BJ (cell line): ENCODE data around the gene ZNF536. TPM values are rescaled to one million over a fixed set of nuclear protein-coding genes. Genes with fewer than 3 reads are reported as not detected.

Experiments used
- CTCF ChIA-PET: fragments of 350-600 bp; formaldehyde crosslinking; extraction: SDS; loops from one replicate; lab custom pipeline; 2021; ENCODE audit warnings: antibody characterized with exemption, inconsistent platforms; lab: Yijun Ruan, JAX
- POLR2A ChIA-PET: fragments of 300-600 bp; sonication (Branson Sonifier 250); formaldehyde crosslinking; extraction: SDS; loops from one replicate; lab custom pipeline; 2021; ENCODE audit warnings: antibody characterized with exemption; lab: Charles Lee
- DNase-seq: peaks from one replicate; pipeline ENCODE4 v3.0.0-alpha.2; 2011; ENCODE audit warnings: low read depth
- H3K27me3 ChIP-seq: 2 replicates; pipeline ENCODE4 v1.6.0; 2011; ENCODE audit warnings: low read length; ENCODE audit not compliant: control insufficient read depth, insufficient read depth
- H3K36me3 ChIP-seq: 2 replicates; pipeline ENCODE4 v1.5.1; 2011; ENCODE audit warnings: low read length; ENCODE audit not compliant: control insufficient read depth, insufficient read depth
- H3K4me3 ChIP-seq: 2 replicates; pipeline ENCODE4 v1.5.1; 2011; ENCODE audit warnings: low read depth, mild to moderate bottlenecking, control low read depth, low read length
- CTCF ChIP-seq: IDR thresholded peaks from 2 replicates; pipeline ENCODE4 v1.5.1; 2011; ENCODE audit warnings: low read depth, mild to moderate bottlenecking, control low read depth, inconsistent platforms, low read length, moderate library complexity; ENCODE audit not compliant: insufficient read depth
- polyA plus RNA-seq: library from polyadenylated mRNA; depleted of rRNA; stranded (reverse); fragments of >200 nt; gene quantifications from 2 replicates; pipeline ENCODE4 v1.2.3, GENCODE V29; 2011

Gene ZNF536
- polyA plus RNA-seq, 1 experiment, result not detected

- POLR2A ChIA-PET, result no interaction called here
- TF ChIP-seq CTCF, result no peak
Measured at GRCh38 chr19:30596813-30597399, 224.7 kb downstream of the ZNF536 start.

GRCh38 chr19:30598688-30599087, 226.5 kb downstream of the ZNF536 start:
- no peak overlapping the region for H3K4me3 ChIP-seq
- no peaks in the 10 kb centered on the region for H3K27me3 ChIP-seq
- DNase-seq, result no peak
- ChIA-PET POLR2A (no interaction called here), CTCF (no interaction called here)
- no peaks in the 10 kb centered on the region for H3K36me3 ChIP-seq
- no peak for TF ChIP-seq CTCF

More at GRCh38 chr19:30596813-30597399, 224.7 kb downstream of the ZNF536 start:
- no peak for DNase-seq
- no peaks in the 10 kb centered on the region for H3K27me3 ChIP-seq
- no peaks in the 10 kb centered on the region for H3K36me3 ChIP-seq
- CTCF ChIA-PET, result interaction anchor here (0.9 kb wide), 1 partner anchor 12 kb away, joined by 4 read pairs; no protein-coding TSS in a partner anchor
- no peak overlapping the region for H3K4me3 ChIP-seq

GRCh38 chr19:30602661-30603350, 230.6 kb downstream of the ZNF536 start:
- POLR2A ChIA-PET, result no interaction called here
- DNase-seq, result no peak
- Histone ChIP-seq H3K36me3 (no peaks in the 10 kb centered on the region), H3K4me3 (no peak overlapping the region), H3K27me3 (no peaks in the 10 kb centered on the region)
- CTCF ChIA-PET, result interaction anchor here (0.6 kb wide), 1 partner anchor 20 kb away, joined by 3 read pairs; no protein-coding TSS in a partner anchor
- TF ChIP-seq CTCF, result no peak

- CTCF ChIA-PET, result no interaction called here
Measured at GRCh38 chr19:30604657-30605056, 232.5 kb downstream of the ZNF536 start.

More at GRCh38 chr19:30604657-30605056, 232.5 kb downstream of the ZNF536 start:
- TF ChIP-seq CTCF, result no peak
- no peak overlapping the region for H3K4me3 ChIP-seq
- POLR2A ChIA-PET, result no interaction called here
- DNase-seq, result no peak
- H3K36me3 ChIP-seq, result no peaks in the 10 kb centered on the region
- no peaks in the 10 kb centered on the region for H3K27me3 ChIP-seq
